Ishikawa (cell line): ENCODE results near the gene SYT6.

Experiments used
- CEBPB ChIP-seq: IDR thresholded peaks from 2 replicates; pipeline ENCODE4 v1.6.1; 2012
- CREB1 ChIP-seq: IDR thresholded peaks from 2 replicates; pipeline ENCODE4 v1.6.1; 2012; ENCODE audit warnings: low read depth
- EGR1 ChIP-seq: IDR thresholded peaks from 2 replicates; pipeline ENCODE4 v1.6.1; 2012
- EP300 ChIP-seq: IDR thresholded peaks from 2 replicates; pipeline ENCODE4 v1.6.1; 2012; ENCODE audit warnings: borderline replicate concordance
- FOXM1 ChIP-seq: IDR thresholded peaks from 2 replicates; pipeline ENCODE4 v1.6.1; 2012; ENCODE audit warnings: low read depth, borderline replicate concordance
- RAD21 ChIP-seq: IDR thresholded peaks from 2 replicates; pipeline ENCODE4 v1.6.1; 2012; ENCODE audit warnings: low read depth
- TAF1 ChIP-seq: IDR thresholded peaks from 2 replicates; pipeline ENCODE4 v1.6.1; 2012; ENCODE audit warnings: low read depth, mild to moderate bottlenecking
- YY1 ChIP-seq: IDR thresholded peaks from 2 replicates; pipeline ENCODE4 v1.6.1; 2012; ENCODE audit warnings: low read depth
- ZBTB7A ChIP-seq: IDR thresholded peaks from 2 replicates; pipeline ENCODE4 v1.6.1; 2012; ENCODE audit warnings: low read depth
- TF ChIP-seq, protein P1 (sequence below): IDR thresholded peaks from 2 replicates; pipeline ENCODE4 v1.6.1; 2012
- TF ChIP-seq, protein P2 (sequence below): IDR thresholded peaks from 2 replicates; pipeline ENCODE4 v1.6.1; 2012; ENCODE audit warnings: low read depth, mild to moderate bottlenecking
- TF ChIP-seq, protein P3 (sequence below): IDR thresholded peaks from 2 replicates; pipeline ENCODE4 v1.6.1; 2012

DNA sequence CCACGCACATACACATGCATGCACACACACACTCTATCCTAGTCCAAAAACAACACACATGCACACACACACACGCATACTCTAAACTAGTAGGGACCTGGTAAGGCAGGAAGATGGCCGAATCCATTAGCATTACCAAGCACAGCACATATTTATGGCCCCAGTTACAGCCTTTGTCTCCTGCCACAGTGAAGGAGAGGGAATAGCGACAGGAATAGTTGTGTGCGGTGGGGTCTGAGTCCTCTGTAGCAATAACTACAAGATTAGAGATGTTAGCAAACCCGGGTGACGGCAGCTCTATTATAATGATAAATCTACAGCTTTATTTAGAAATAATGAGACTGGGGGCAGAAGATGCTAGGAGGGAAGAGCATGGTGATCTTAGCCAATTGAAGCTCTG, 20.5 kb downstream of the SYT6 start:
- TF ChIP-seq, protein P1, sequence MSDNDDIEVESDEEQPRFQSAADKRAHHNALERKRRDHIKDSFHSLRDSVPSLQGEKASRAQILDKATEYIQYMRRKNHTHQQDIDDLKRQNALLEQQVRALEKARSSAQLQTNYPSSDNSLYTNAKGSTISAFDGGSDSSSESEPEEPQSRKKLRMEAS, result no peak
- no peak for TF ChIP-seq YY1
- TF ChIP-seq EGR1, result no peak
- TF ChIP-seq FOXM1, result no peak
- TF ChIP-seq ZBTB7A, result no peak
- TF ChIP-seq CEBPB, result no peak
- no peak for TF ChIP-seq EP300
- TF ChIP-seq TAF1, result no peak
- TF ChIP-seq CREB1, result no peak
- TF ChIP-seq, protein P2, sequence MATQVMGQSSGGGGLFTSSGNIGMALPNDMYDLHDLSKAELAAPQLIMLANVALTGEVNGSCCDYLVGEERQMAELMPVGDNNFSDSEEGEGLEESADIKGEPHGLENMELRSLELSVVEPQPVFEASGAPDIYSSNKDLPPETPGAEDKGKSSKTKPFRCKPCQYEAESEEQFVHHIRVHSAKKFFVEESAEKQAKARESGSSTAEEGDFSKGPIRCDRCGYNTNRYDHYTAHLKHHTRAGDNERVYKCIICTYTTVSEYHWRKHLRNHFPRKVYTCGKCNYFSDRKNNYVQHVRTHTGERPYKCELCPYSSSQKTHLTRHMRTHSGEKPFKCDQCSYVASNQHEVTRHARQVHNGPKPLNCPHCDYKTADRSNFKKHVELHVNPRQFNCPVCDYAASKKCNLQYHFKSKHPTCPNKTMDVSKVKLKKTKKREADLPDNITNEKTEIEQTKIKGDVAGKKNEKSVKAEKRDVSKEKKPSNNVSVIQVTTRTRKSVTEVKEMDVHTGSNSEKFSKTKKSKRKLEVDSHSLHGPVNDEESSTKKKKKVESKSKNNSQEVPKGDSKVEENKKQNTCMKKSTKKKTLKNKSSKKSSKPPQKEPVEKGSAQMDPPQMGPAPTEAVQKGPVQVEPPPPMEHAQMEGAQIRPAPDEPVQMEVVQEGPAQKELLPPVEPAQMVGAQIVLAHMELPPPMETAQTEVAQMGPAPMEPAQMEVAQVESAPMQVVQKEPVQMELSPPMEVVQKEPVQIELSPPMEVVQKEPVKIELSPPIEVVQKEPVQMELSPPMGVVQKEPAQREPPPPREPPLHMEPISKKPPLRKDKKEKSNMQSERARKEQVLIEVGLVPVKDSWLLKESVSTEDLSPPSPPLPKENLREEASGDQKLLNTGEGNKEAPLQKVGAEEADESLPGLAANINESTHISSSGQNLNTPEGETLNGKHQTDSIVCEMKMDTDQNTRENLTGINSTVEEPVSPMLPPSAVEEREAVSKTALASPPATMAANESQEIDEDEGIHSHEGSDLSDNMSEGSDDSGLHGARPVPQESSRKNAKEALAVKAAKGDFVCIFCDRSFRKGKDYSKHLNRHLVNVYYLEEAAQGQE, result no peak
- no peak for TF ChIP-seq RAD21
- TF ChIP-seq, protein P3, sequence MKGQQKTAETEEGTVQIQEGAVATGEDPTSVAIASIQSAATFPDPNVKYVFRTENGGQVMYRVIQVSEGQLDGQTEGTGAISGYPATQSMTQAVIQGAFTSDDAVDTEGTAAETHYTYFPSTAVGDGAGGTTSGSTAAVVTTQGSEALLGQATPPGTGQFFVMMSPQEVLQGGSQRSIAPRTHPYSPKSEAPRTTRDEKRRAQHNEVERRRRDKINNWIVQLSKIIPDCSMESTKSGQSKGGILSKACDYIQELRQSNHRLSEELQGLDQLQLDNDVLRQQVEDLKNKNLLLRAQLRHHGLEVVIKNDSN, result no peak
